SW480 (cell line): ENCODE data around the gene NFKBIE.

Experiments used
- DNase-seq: peaks from one replicate; pipeline ENCODE4 v3.0.0-alpha.2; 2016; ENCODE audit warnings: low spot score

The NFKBIE gene

GRCh38 chr6:44272999-44273566, 7.7 kb upstream of the NFKBIE start:
- DNase-seq, result no peak

- no peak for DNase-seq
Observed at GRCh38 chr6:44272529-44272928, 7.2 kb upstream of the NFKBIE start.

GRCh38 chr6:44271914-44272313, 6.6 kb upstream of the NFKBIE start:
- no peak for DNase-seq

GRCh38 chr6:44271406-44271723, 6.0 kb upstream of the NFKBIE start:
- no peak for DNase-seq

- DNase-seq, result no peak
Observed at GRCh38 chr6:44270526-44271405, 5.4 kb upstream of the NFKBIE start.

GRCh38 chr6:44269921-44270525, 4.7 kb upstream of the NFKBIE start, which contains the start of gene TMEM151B:
TSS of gene TMEM151B (plus strand) at chr6:44270450. CDS start at chr6:44270743, 293 bp downstream.
- no peak for DNase-seq

GRCh38 chr6:44269178-44269920, 4.0 kb upstream of the NFKBIE start:
- no peak for DNase-seq

- DNase-seq, result peak; percentile 47
Observed at GRCh38 chr6:44268095-44268628, 2.8 kb upstream of the NFKBIE start.

GRCh38 chr6:44267252-44267651, 1.9 kb upstream of the NFKBIE start:
- DNase-seq, result no peak

- no peak for DNase-seq
Observed at GRCh38 chr6:44266347-44266746, 996 bp upstream of the NFKBIE start.

GRCh38 chr6:44265722-44266233, 427 bp upstream of the NFKBIE start:
- no peak for DNase-seq

- DNase-seq, result no peak
Observed at GRCh38 chr6:44264154-44265006, 971 bp downstream of the NFKBIE start.

- no peak for DNase-seq
Observed at GRCh38 chr6:44263354-44264100, 1.8 kb downstream of the NFKBIE start.

- DNase-seq, result no peak
Observed at GRCh38 chr6:44262467-44263353, 2.6 kb downstream of the NFKBIE start.

- DNase-seq, result no peak
Observed at GRCh38 chr6:44261581-44261980, 3.8 kb downstream of the NFKBIE start.

- no peak for DNase-seq
Observed at GRCh38 chr6:44260451-44261297, 4.7 kb downstream of the NFKBIE start.

- no peak for DNase-seq
Observed at GRCh38 chr6:44260011-44260410, 5.3 kb downstream of the NFKBIE start.

- no peak for DNase-seq
Observed at GRCh38 chr6:44258921-44259320, 6.4 kb downstream of the NFKBIE start.
